DLD1 (cell line): Measurements from ENCODE around the gene ADGRA1.

Experiments used
- in situ Hi-C: cut with HindIII; loops from 2 replicates; pipeline ENCODE4 v1.10.0; 2017; ENCODE audit warnings: low sequenced_read_pairs

The ADGRA1 gene

GRCh38 chr10:133139551-133140065, 51.9 kb downstream of the ADGRA1 start:
- in situ Hi-C loops, result no loop called here

- in situ Hi-C loops, result no loop called here
Observed at GRCh38 chr10:133140417-133141143, 52.9 kb downstream of the ADGRA1 start.

- in situ Hi-C loops, result no loop called here
Observed at GRCh38 chr10:133141144-133141957, 53.6 kb downstream of the ADGRA1 start.

GRCh38 chr10:133141958-133142340, 54.2 kb downstream of the ADGRA1 start:
- in situ Hi-C loops, result no loop called here

- in situ Hi-C loops, result no loop called here
Observed at GRCh38 chr10:133142523-133143199, 54.9 kb downstream of the ADGRA1 start.

GRCh38 chr10:133143200-133143533, 55.4 kb downstream of the ADGRA1 start:
- in situ Hi-C loops, result no loop called here

GRCh38 chr10:133143546-133143945, 55.8 kb downstream of the ADGRA1 start:
- in situ Hi-C loops, result no loop called here

GRCh38 chr10:133144771-133145170, 57.0 kb downstream of the ADGRA1 start:
- in situ Hi-C loops, result no loop called here

GRCh38 chr10:133150226-133150625, 62.5 kb downstream of the ADGRA1 start:
- in situ Hi-C loops, result loop anchor here (25.0 kb wide), 3 partner anchors 112 to 213 kb away; partner anchors contain the start of gene CFAP46

GRCh38 chr10:133150656-133151055, 62.9 kb downstream of the ADGRA1 start:
- in situ Hi-C loops, result loop anchor here (25.0 kb wide), 3 partner anchors 112 to 213 kb away; partner anchors contain the start of gene CFAP46

GRCh38 chr10:133151071-133151470, 63.3 kb downstream of the ADGRA1 start:
- in situ Hi-C loops, result loop anchor here (25.0 kb wide), 3 partner anchors 111 to 214 kb away; partner anchors contain the start of gene CFAP46

GRCh38 chr10:133151543-133151972, 63.8 kb downstream of the ADGRA1 start:
- in situ Hi-C loops, result loop anchor here (25.0 kb wide), 3 partner anchors 111 to 214 kb away; partner anchors contain the start of gene CFAP46

- in situ Hi-C loops, result loop anchor here (25.0 kb wide), 3 partner anchors 108 to 217 kb away; partner anchors contain the start of gene CFAP46
Observed at GRCh38 chr10:133154411-133154810, 66.7 kb downstream of the ADGRA1 start.

GRCh38 chr10:133154996-133155778, 67.5 kb downstream of the ADGRA1 start:
- in situ Hi-C loops, result loop anchor here (25.0 kb wide), 3 partner anchors 107 to 218 kb away; partner anchors contain the start of gene CFAP46

GRCh38 chr10:133156674-133157579, 69.2 kb downstream of the ADGRA1 start:
- in situ Hi-C loops, result loop anchor here (25.0 kb wide), 3 partner anchors 105 to 220 kb away; partner anchors contain the start of gene CFAP46

GRCh38 chr10:133157662-133158436, 70.1 kb downstream of the ADGRA1 start:
- in situ Hi-C loops, result loop anchor here (25.0 kb wide), 3 partner anchors 104 to 221 kb away; partner anchors contain the start of gene CFAP46

- in situ Hi-C loops, result loop anchor here (25.0 kb wide), 3 partner anchors 104 to 221 kb away; partner anchors contain the start of gene CFAP46
Observed at GRCh38 chr10:133158437-133158755, 70.7 kb downstream of the ADGRA1 start.
